Subcutaneous adipose tissue (tissue), 4 donors: Measurements from ENCODE around the gene TERT. TPM values are rescaled to one million over a fixed set of nuclear protein-coding genes. Genes with fewer than 3 reads are reported as not detected.

ENCODE experiments used
- total RNA-seq, 4 donors: library from RNA; depleted of rRNA; stranded (reverse); fragments of >200 nt; gene quantifications; one replicate each; pipeline ENCODE4 v1.1.0, GENCODE V29; 2016
- TF ChIP-seq, protein P1 (sequence below): fragments of 450-650 bp; IDR thresholded peaks from one replicate; pipeline ENCODE4 v1.5.1; 2016; ENCODE audit warnings: low read depth, mild to moderate bottlenecking, control low read depth, antibody characterized with exemption, moderate library complexity

Gene TERT
- total RNA-seq, 4 donors from 2014 or later: not detected

DNA sequence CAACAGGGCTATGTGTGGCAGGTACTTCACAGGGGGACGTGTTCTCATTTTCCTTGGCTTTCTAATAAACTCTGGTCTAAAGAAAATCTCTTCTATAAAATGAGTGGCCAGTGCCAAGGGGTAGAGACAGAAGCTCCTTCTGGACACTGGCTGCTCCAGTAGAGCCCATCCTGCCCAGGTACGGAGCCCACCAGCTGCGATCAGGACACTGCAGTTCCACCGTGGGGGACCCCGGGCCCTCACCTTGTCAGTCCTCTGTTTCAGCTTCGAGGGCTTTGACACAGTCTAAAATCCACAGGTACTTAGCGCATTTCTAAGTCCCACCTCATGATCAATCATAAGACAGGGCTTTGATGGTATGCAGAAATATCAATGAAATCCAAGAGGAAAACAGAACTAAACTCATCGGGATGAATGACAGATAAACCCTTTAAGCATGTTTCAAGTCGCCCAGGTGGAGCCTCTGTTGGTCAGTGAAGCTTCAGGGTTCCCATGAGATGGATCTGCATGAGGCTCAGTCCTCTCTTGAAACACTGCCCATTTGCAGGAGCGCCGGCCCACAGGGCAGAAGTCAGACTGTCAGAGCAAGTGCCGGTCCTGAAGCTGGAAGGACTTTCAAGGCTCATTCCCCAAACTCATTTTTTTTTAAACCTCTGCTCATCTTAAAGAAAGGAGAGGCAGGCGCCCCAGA, 20.3 kb upstream of the TERT start:
- TF ChIP-seq, protein P1, sequence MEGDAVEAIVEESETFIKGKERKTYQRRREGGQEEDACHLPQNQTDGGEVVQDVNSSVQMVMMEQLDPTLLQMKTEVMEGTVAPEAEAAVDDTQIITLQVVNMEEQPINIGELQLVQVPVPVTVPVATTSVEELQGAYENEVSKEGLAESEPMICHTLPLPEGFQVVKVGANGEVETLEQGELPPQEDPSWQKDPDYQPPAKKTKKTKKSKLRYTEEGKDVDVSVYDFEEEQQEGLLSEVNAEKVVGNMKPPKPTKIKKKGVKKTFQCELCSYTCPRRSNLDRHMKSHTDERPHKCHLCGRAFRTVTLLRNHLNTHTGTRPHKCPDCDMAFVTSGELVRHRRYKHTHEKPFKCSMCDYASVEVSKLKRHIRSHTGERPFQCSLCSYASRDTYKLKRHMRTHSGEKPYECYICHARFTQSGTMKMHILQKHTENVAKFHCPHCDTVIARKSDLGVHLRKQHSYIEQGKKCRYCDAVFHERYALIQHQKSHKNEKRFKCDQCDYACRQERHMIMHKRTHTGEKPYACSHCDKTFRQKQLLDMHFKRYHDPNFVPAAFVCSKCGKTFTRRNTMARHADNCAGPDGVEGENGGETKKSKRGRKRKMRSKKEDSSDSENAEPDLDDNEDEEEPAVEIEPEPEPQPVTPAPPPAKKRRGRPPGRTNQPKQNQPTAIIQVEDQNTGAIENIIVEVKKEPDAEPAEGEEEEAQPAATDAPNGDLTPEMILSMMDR: no peak

DNA sequence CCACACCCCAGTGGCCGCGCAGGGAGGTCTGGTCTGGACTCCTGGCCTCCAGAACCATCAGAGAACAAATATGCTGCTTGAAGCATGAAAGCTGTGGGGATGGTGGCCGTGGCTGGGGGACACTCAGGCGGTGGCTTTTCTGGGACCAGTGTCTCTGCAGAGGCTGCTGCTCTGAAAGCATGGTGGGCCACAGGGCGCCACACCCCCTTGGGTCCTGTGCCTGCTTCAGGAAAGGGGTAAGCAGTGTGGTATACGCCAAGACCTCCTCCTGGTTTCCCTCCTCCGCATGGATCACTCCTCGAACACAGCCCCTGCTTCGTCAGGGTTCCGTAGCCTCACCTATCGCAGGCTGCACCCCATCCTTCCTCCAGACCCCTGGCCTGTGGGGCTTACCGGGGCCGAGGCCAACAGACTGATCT, 19.7 kb upstream of the TERT start:
- TF ChIP-seq, protein P1: no peak

- TF ChIP-seq, protein P1: no peak
These were observed 18.3 kb upstream of the TERT start for GRCh38 chr5:1312993-1313833.

- TF ChIP-seq, protein P1: no peak
These were observed 17.3 kb upstream of the TERT start for GRCh38 chr5:1312206-1312605.

- TF ChIP-seq, protein P1: no peak
These were observed 16.7 kb upstream of the TERT start for GRCh38 chr5:1311439-1312055.

GRCh38 chr5:1310118-1310517, 15.2 kb upstream of the TERT start:
- TF ChIP-seq, protein P1: no peak

- TF ChIP-seq, protein P1: no peak
These were observed 9.2 kb upstream of the TERT start for GRCh38 chr5:1304033-1304432.
